Glomerular visceral epithelial cell (primary cell): ENCODE results near the gene MSX1.

Source experiments
- DNase-seq: peaks from one replicate; pipeline ENCODE4 v3.0.0-alpha.2; 2016; ENCODE audit errors: extremely low spot score

The MSX1 gene

GRCh38 chr4:4841156-4841555 lies 18.3 kb upstream of the MSX1 start:
- no peak for DNase-seq

DNA sequence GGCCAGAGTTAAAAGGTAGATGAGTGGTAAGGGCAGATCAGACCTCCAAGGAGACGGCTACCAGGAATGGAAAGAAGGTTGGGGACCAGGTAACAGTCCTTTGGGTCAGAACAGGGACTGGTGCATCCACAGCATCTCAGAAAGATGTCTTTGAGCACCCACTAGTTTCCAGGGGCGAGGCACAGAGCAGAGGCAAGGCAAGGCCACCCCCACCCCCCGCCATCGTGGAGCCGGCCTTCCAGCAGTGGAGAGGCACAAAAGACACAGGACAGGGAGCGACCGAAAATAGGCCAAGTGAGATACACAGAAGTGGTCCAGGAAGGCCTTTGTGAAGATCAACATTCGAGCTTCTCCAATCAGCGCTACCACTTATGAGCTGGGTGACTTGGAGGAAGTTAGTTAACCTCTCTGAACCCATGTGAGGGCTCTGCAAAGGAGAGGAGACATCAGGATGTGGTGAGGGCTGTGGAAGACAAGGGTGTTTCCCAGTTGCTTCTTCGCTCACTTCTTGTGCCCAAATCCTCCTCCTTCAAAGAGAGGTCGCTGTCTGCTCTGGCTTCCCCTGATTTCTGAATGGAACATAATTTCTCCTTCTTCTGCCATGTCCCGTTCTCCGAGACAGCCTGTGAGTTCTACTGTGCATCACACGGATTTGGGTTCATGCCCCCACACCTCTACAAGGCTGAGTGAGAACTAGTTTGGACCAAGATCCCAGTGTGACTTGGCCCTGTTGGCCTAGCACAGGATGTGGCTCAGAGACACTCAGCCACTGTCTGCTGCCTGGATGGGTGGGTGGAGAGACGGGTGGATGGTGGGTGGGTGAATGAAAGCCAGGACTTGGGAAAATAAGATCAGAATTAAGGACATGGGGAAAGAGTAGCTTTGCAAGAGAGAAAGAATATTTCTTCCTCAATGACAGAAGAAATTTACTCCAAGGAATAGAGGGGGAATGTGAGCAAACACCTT lies 16.7 kb upstream of the MSX1 start:
- no peak for DNase-seq

- DNase-seq: no peak
Measured at GRCh38 chr4:4843635-4844291, 15.7 kb upstream of the MSX1 start.

- DNase-seq: no peak
Measured at GRCh38 chr4:4845027-4845426, 14.4 kb upstream of the MSX1 start.

- DNase-seq: no peak
Measured at GRCh38 chr4:4847011-4847410, 12.5 kb upstream of the MSX1 start.

- no peak for DNase-seq
Measured at GRCh38 chr4:4848540-4848939, 10.9 kb upstream of the MSX1 start.

- no peak for DNase-seq
Measured at GRCh38 chr4:4849106-4849505, 10.4 kb upstream of the MSX1 start.

- no peak for DNase-seq
Measured at GRCh38 chr4:4849524-4850193, 9.8 kb upstream of the MSX1 start.

- no peak for DNase-seq
Measured at GRCh38 chr4:4851081-4851480, 8.4 kb upstream of the MSX1 start.

- DNase-seq: no peak
Measured at GRCh38 chr4:4851906-4852305, 7.6 kb upstream of the MSX1 start.

GRCh38 chr4:4852591-4853362 lies 6.7 kb upstream of the MSX1 start:
- DNase-seq: peak; percentile 66

- DNase-seq: no peak
Measured at GRCh38 chr4:4853371-4853823, 6.1 kb upstream of the MSX1 start.

DNA sequence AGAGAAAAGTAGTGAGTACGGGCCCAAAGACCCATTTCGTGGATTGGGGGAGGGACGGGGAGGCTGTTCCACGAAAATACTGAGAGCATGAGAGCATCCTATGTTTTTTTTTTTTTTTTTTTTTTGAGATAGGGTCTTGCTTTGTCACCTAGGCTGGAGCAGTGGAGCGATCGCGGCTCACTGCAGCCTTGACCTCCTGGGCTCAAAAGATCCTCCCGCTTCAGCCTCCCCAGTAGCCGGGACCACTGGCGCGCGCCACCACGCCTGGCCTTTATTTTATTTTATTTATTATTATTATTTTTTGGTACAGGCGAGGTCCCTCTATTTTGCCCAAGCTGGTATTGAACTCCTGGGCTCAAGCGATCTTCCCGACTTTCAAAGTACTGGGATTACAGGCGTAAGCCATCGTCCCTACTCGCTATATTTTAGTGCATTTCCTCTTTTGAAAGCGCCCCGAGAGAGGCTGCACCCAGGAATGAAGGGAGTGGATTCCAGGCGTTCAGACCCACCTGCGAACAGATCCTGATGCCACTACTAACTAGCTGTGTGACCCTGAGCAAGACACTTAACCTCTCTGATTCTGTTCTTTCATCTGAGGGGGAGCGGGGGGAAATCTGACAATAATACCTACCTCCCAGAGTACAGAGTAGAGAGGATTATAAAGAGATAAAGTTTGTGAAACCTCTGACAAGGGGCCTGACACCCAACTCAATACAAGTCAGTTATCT lies 5.4 kb upstream of the MSX1 start:
- no peak for DNase-seq

DNA sequence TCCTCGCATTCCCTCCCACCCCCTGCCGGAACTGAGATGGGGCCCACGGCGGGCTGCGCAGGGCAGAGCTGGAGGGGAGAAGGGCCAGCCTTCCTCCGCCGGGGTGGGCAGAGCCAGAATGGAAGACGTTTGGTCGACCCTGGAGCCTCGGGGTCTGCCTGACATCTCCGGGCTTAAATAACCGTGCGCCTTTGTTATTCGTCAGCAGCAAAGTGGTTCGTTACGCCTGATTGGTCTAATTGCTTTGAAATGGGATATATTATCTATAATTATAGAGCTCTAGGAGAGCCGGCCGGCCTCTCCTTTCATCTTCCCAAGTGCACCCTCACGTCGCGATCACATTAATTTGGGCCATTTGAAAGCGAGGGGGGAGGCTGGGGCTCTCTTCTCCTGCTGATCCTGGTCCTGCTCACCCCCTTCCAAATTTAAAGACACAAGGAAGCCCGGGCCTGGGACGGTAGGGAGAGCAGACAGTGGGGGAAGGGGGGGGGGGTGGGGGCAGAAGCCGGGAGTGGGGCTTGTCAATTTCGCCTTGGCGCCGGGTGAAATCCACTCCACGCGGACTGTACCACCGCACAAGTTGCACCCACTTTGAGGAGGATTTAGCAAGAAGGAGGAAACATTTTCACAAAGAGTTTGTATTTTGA lies 4.7 kb upstream of the MSX1 start:
- no peak for DNase-seq

DNA sequence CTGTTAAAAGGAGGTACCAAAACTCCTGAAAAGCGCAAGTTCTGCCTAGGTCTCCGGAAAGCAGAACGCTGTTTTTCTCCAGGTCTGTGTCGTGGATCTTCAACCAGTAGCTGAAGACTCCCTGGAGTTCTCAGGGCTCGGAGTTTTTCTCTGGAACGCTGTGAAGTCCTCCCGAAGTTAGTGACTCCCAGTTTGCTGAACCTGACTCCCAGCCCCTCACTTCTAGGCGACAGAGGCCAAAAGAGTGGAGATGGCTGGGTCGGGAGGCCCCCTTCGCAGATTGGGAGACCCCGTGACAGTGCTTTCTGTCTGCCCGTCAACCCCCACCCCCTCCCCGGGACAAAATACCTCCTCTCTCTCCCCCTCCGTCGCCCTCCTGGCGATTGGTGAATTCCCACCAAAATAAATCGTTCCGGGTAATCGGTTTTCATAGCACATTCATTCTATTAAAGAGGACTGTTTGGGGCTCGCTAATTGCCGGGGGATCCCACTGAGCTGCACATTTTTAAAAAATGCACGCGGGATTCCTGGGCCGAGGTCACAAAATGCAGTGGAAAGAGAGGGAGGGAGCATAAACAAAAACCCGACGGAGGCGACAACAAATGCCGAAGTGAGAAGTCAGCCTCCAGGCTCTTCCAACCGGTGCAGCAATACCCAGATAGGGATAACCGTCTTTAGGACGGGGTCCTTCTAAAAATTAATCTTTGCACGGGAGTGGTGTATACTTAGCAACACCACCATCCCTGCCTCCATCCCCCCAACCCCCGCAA lies 4.0 kb upstream of the MSX1 start:
- no peak for DNase-seq

GRCh38 chr4:4856071-4857000 lies 3.1 kb upstream of the MSX1 start:
- no peak for DNase-seq

DNA sequence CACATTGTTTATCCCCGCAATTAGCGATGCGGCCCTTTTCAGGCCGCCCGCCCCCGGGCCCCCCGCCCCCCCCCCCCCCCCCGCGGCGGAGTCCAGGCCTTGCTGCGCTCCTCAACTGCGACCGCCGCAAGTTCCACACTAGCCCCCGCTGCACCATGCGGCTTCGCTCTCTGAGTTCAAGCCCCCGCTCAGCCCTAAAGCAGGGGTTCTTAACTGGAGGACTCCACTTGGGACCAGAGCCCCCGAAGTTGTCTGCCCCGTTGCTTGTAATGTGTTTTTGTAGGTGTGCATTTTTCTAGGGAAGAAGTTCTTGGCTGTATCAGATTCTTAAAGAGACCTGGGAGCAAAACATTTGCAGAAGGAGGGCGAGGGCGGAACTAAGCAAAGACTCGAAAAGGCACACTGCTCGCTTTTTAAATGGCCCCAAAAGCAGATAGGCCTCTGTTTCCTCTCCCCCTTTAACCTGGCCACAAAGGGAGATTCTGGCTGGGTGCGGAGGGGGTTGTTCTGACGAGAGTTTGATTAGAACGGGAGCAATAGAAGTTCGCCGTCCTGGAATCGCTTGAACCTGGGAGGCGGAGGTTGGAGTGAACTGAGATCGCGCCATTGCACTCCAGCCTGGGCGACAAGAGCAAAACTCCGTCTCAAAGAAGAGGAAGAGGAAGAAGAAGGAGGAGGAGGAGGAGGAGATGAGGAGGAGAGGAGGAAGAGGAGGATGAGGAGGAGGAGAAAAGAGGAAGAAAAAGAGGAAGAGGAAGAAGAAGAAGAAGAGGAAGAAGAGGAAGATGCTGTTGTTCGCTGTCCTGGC lies 2.3 kb upstream of the MSX1 start:
- DNase-seq: no peak
